Keratinocyte (primary cell): ENCODE measurements around the gene PLAGL1. TPM values are rescaled to one million over a fixed set of nuclear protein-coding genes. Genes with fewer than 3 reads are reported as not detected.

Experiments used
- DNase-seq: peaks from one replicate; pipeline ENCODE4 v3.0.0-alpha.2; 2011; ENCODE audit warnings: low read depth, missing footprints, low spot score
- FAIRE-seq: peaks from 2 replicates; lab custom pipeline; 2011; peaks lifted over from hg19 to GRCh38; lab: Jason Lieb, UNC
- H2AFZ ChIP-seq: 2 replicates; pipeline ENCODE4 v1.6.0; 2012; ENCODE audit warnings: low read length, control low read depth, inconsistent platforms; ENCODE audit not compliant: control insufficient read depth
- H3K27ac ChIP-seq: 2 replicates; pipeline ENCODE4 v1.5.1; 2011; ENCODE audit warnings: low read length; ENCODE audit not compliant: control insufficient read depth, insufficient read depth
- H3K27me3 ChIP-seq: 3 replicates; pipeline ENCODE4 v1.6.0; 2011; ENCODE audit warnings: low read length; ENCODE audit not compliant: control insufficient read depth, insufficient read depth; ENCODE audit errors: extremely low read depth
- H3K36me3 ChIP-seq, 2 experiments: 2 replicates in 1 of 2; 3 replicates in 1 of 2; pipeline ENCODE4 v1.5.1; 2011; ENCODE audit warnings: low read length in 2 of 2, mild to moderate bottlenecking in 1 of 2; ENCODE audit not compliant: control insufficient read depth in 2 of 2, insufficient read depth in 2 of 2; ENCODE audit errors: extremely low read depth in 1 of 2
- H3K4me1 ChIP-seq: 3 replicates; pipeline ENCODE4 v1.5.1; 2011; ENCODE audit warnings: low read length; ENCODE audit not compliant: control insufficient read depth, insufficient read depth; ENCODE audit errors: extremely low read depth
- H3K4me2 ChIP-seq: 3 replicates; pipeline ENCODE4 v1.6.0; 2011; ENCODE audit warnings: low read depth, low read length; ENCODE audit not compliant: control insufficient read depth, insufficient read depth; ENCODE audit errors: extremely low read depth
- H3K4me3 ChIP-seq, 3 experiments: fragments of 200-600 bp in 1 of 3; sonication (generic) in 1 of 3; 2 replicates in 2 of 3; 3 replicates in 1 of 3; pipeline ENCODE4 v1.5.1; 2011 to 2016; ENCODE audit warnings: low read length in 3 of 3, mild to moderate bottlenecking in 3 of 3, control low read depth in 2 of 3, inconsistent platforms in 1 of 3, low read depth in 1 of 3, mixed read lengths in 1 of 3, mixed run types in 1 of 3, moderate library complexity in 1 of 3; ENCODE audit not compliant: control insufficient read depth in 2 of 3, insufficient read depth in 2 of 3; ENCODE audit errors: extremely low read depth in 1 of 3
- H3K79me2 ChIP-seq: 2 replicates; pipeline ENCODE4 v1.6.0; 2012; ENCODE audit warnings: low read length; ENCODE audit not compliant: control insufficient read depth, insufficient read depth
- H3K9ac ChIP-seq: 3 replicates; pipeline ENCODE4 v1.6.0; 2011; ENCODE audit warnings: low read length; ENCODE audit not compliant: control insufficient read depth, insufficient read depth; ENCODE audit errors: extremely low read depth
- H3K9me1 ChIP-seq: 3 replicates; pipeline ENCODE4 v1.6.0; 2011; ENCODE audit warnings: low read length; ENCODE audit not compliant: control insufficient read depth, insufficient read depth; ENCODE audit errors: extremely low read depth
- H3K9me3 ChIP-seq: 2 replicates; pipeline ENCODE4 v1.5.1; 2012; ENCODE audit warnings: low read depth, low read length; ENCODE audit not compliant: control insufficient read depth
- H4K20me1 ChIP-seq: 3 replicates; pipeline ENCODE4 v1.6.0; 2011; ENCODE audit warnings: low read length; ENCODE audit not compliant: control insufficient read depth, insufficient read depth; ENCODE audit errors: extremely low read depth
- CTCF ChIP-seq, 3 experiments: IDR thresholded peaks in 1 of 3; conservative IDR thresholded peaks in 1 of 3; optimal IDR thresholded peaks in 1 of 3; 2 replicates in 2 of 3; 3 replicates in 1 of 3; pipeline versions ENCODE3 to v1.5.1; 2011; ENCODE audit warnings: low read length in 3 of 3, mild to moderate bottlenecking in 3 of 3, moderate library complexity in 2 of 3, control low read depth in 1 of 3, inconsistent platforms in 1 of 3; ENCODE audit not compliant: insufficient read depth in 2 of 3; ENCODE audit errors: extremely low read depth in 1 of 3
- EZH2 ChIP-seq: IDR thresholded peaks from one replicate; pipeline ENCODE4 v1.6.1; 2012; ENCODE audit warnings: inconsistent platforms, mild to moderate bottlenecking, low read length, moderate library complexity
- dilution Hi-C: fragments of 300-500 bp; cut with MboI; formaldehyde crosslinking; loops from one replicate; pipeline ENCODE4 v1.7.0; 2020; ENCODE audit warnings: low sequenced_read_pairs; ENCODE audit not compliant: extremely low pct_ligation_motif_present
- polyA plus RNA-seq, 5 experiments: library from polyadenylated mRNA; depleted of rRNA in 3 of 5; stranded (reverse) in 3 of 5; stranded (forward) in 1 of 5; unstranded in 1 of 5; fragments of >200 nt; gene quantifications; 1 replicate in 1 of 5; 2 replicates in 3 of 5; 3 replicates in 1 of 5; pipeline versions ENCODE4 v1.2.1 to v1.2.3, GENCODE V29; 2011 to 2012; ENCODE audit warnings: missing spikeins in 2 of 5, low read depth in 1 of 5, low replicate concordance in 1 of 5

PLAGL1 gene
- polyA plus RNA-seq, 1 donor (not counting 4 experiments of a cell fraction or from before 2014, with no cell fraction given) = 8.9 TPM

GRCh38 chr6:144029452-144029851 is 21.4 kb upstream of the PLAGL1 start:
- dilution Hi-C loops = no loop called here
- H3K36me3 ChIP-seq = no peaks in the 10 kb centered on the region
- FAIRE-seq (no peak), DNase-seq (no peak)
- no peak overlapping the region for H3K9ac ChIP-seq
- no peak overlapping the region for H3K4me3 ChIP-seq
- no peak overlapping the region for H2AFZ ChIP-seq
- no peak overlapping the region for H3K27ac ChIP-seq
- H3K9me3 ChIP-seq = no peaks in the 10 kb centered on the region
- no peak overlapping the region for H3K4me2 ChIP-seq
- TF ChIP-seq CTCF (optimal IDR thresholded peaks at IDR 0.05 in 1 of 3, IDR thresholded peaks at IDR 0.05 in 1 of 3, conservative IDR thresholded peaks at IDR 0.05 in 1 of 3; ENCODE audit: extremely low read depth in 1 of 3, insufficient read depth in 2 of 3, low read length in 3 of 3) = no peak
- no peak for TF ChIP-seq EZH2
- H3K27me3 ChIP-seq = peaks cover 3% of the 10 kb centered on the region
- H3K9me1 ChIP-seq = no peaks in the 10 kb centered on the region
- H3K79me2 ChIP-seq = no peaks in the 10 kb centered on the region
- H3K4me1 ChIP-seq = no peaks in the 10 kb centered on the region
- no peaks in the 10 kb centered on the region for H4K20me1 ChIP-seq

GRCh38 chr6:144027932-144028587 is 20.0 kb upstream of the PLAGL1 start:
- H3K36me3 ChIP-seq = no peaks in the 10 kb centered on the region
- no peak for TF ChIP-seq EZH2
- TF ChIP-seq CTCF (optimal IDR thresholded peaks at IDR 0.05 in 1 of 3, IDR thresholded peaks at IDR 0.05 in 1 of 3, conservative IDR thresholded peaks at IDR 0.05 in 1 of 3; ENCODE audit: extremely low read depth in 1 of 3, insufficient read depth in 2 of 3, low read length in 3 of 3) = no peak
- dilution Hi-C loops = no loop called here
- H3K4me3 ChIP-seq = no peak overlapping the region
- no peak overlapping the region for H3K4me2 ChIP-seq
- DNase-seq = no peak
- H3K27ac ChIP-seq = no peak overlapping the region
- H3K27me3 ChIP-seq = peaks cover 3% of the 10 kb centered on the region
- H3K9me3 ChIP-seq = no peaks in the 10 kb centered on the region
- no peak for FAIRE-seq
- no peak overlapping the region for H2AFZ ChIP-seq
- no peaks in the 10 kb centered on the region for H3K4me1 ChIP-seq
- no peaks in the 10 kb centered on the region for H3K9me1 ChIP-seq
- H3K9ac ChIP-seq = no peak overlapping the region
- H4K20me1 ChIP-seq = no peaks in the 10 kb centered on the region
- no peaks in the 10 kb centered on the region for H3K79me2 ChIP-seq
